Osteocyte (in vitro differentiated cells): ENCODE results near the gene CASKIN2. TPM values are rescaled to one million over a fixed set of nuclear protein-coding genes. Genes with fewer than 3 reads are reported as not detected.

Experiments used
- DNase-seq: peaks from one replicate; pipeline ENCODE4 v3.0.0; 2021; ENCODE audit warnings: mixed read lengths; ENCODE audit not compliant: unreplicated experiment; ENCODE audit errors: extremely low spot score
- H3K27ac Mint-ChIP-seq: one replicate; pipeline ENCODE4 v1.8.0; 2021; ENCODE audit warnings: mild to moderate bottlenecking, mixed read lengths; ENCODE audit not compliant: unreplicated experiment
- H3K27me3 Mint-ChIP-seq: one replicate; pipeline ENCODE4 v1.8.0; 2021; ENCODE audit warnings: mixed read lengths; ENCODE audit not compliant: unreplicated experiment
- H3K36me3 Mint-ChIP-seq: one replicate; pipeline ENCODE4 v1.8.0; 2021; ENCODE audit warnings: mixed read lengths; ENCODE audit not compliant: unreplicated experiment
- H3K4me1 Mint-ChIP-seq: one replicate; pipeline ENCODE4 v1.8.0; 2021; ENCODE audit warnings: mixed read lengths; ENCODE audit not compliant: unreplicated experiment
- H3K4me3 Mint-ChIP-seq: one replicate; pipeline ENCODE4 v1.8.0; 2021; ENCODE audit warnings: mild to moderate bottlenecking, moderate library complexity, mixed read lengths; ENCODE audit not compliant: unreplicated experiment
- H3K9me3 Mint-ChIP-seq: one replicate; pipeline ENCODE4 v1.8.0; 2021; ENCODE audit warnings: mixed read lengths; ENCODE audit not compliant: unreplicated experiment
- CTCF ChIP-seq: fragments of 200-600 bp; sonication (generic); IDR thresholded peaks from 2 replicates; pipeline ENCODE4 v1.5.0; 2021; ENCODE audit warnings: antibody characterized with exemption, mild to moderate bottlenecking, moderate library complexity
- total RNA-seq: library from RNA; stranded (reverse); gene quantifications from 2 replicates; pipeline ENCODE4 v1.2.1, GENCODE V29; 2021

Gene CASKIN2
- total RNA-seq, 1 donor from 2014 or later = 28.1 TPM

- TF ChIP-seq CTCF = no peak
- Mint-ChIP-seq H3K4me3 (no peak overlapping the region), H3K27ac (no peak overlapping the region), H3K4me1 (no peaks in the 10 kb centered on the region), H3K9me3 (no peaks in the 10 kb centered on the region), H3K36me3 (peaks cover 10% of the 10 kb centered on the region), H3K27me3 (no peaks in the 10 kb centered on the region)
- no peak for DNase-seq
Measured at GRCh38 chr17:75498726-75499213, 16.6 kb downstream of the CASKIN2 start.

DNA sequence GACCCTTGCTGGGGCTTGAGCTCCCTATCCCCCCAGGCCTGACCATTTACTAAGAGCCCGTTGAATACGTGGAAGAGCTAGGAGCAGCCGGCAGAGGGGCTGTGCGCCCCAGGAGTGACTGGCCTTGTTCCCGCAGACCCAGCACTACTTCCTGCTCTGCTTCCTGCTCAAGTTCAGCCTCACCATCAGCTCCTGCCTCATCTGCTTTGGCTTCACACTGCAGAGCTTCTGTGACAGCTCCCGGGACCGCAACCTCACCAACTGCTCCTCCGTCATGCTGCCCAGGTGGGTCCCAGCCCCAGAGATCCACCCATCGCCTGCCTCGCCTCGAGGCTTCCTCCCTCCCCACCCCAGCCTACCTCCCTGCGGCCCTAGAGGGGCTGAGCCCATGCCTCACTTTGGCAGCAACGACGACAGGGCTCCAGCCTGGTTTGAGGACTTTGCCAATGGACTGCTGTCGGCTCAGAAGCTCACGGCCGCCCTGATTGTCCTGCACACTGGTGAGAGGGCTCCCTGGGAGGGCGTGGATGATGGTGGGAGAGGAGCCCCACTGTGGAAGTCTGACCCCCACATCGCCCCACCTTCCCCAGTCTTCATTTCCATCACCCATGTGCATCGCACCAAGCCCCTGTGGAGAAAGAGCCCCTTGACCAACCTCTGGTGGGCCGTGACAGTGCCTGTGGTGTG, 17.2 kb downstream of the CASKIN2 start:
- H3K36me3 Mint-ChIP-seq = peaks cover 10% of the 10 kb centered on the region

GRCh38 chr17:75496005-75496404, 19.3 kb downstream of the CASKIN2 start:
- peaks cover 16% of the 10 kb centered on the region for H3K36me3 Mint-ChIP-seq
- H3K27ac Mint-ChIP-seq = no peak overlapping the region
- no peaks in the 10 kb centered on the region for H3K27me3 Mint-ChIP-seq
- DNase-seq = no peak
- H3K4me3 Mint-ChIP-seq = no peak overlapping the region
- no peaks in the 10 kb centered on the region for H3K4me1 Mint-ChIP-seq
- TF ChIP-seq CTCF = no peak
- no peaks in the 10 kb centered on the region for H3K9me3 Mint-ChIP-seq

More for the DNA sequence above, 17.2 kb downstream of the CASKIN2 start:
- no peak for TF ChIP-seq CTCF
- H3K27me3 Mint-ChIP-seq = no peaks in the 10 kb centered on the region
- no peaks in the 10 kb centered on the region for H3K4me1 Mint-ChIP-seq
- no peak for DNase-seq
- no peaks in the 10 kb centered on the region for H3K9me3 Mint-ChIP-seq
- no peak overlapping the region for H3K27ac Mint-ChIP-seq
- H3K4me3 Mint-ChIP-seq = no peak overlapping the region

DNA sequence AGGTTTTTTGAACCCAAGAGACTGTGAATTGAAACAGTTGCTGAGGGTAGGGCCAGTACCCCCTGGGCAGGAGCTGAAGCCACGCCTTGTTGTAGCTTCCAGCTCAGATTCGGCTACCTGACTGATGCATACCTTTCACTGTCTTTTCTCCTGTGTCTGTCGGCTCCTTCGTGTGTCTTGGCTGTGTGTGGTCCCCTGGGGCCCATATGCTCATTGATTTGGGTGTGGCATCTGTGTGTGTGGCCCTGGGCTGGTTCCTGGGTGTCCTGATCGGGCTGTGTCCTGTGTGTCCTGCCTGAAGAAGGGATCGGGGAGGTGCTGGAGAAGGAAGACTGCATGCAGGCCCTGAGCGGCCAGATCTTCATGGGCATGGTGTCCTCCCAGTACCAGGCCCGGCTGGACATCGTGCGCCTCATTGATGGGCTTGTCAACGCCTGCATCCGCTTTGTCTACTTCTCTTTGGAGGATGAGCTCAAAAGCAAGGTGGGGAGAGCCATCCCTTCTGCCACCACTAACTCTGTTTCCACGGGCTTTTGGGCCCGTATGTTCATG, 20.9 kb downstream of the CASKIN2 start:
- Mint-ChIP-seq H3K27me3 (no peaks in the 10 kb centered on the region), H3K4me1 (no peaks in the 10 kb centered on the region), H3K4me3 (no peak overlapping the region), H3K36me3 (peaks cover 16% of the 10 kb centered on the region), H3K27ac (no peak overlapping the region), H3K9me3 (no peaks in the 10 kb centered on the region)
- no peak for DNase-seq
- TF ChIP-seq CTCF = no peak

DNA sequence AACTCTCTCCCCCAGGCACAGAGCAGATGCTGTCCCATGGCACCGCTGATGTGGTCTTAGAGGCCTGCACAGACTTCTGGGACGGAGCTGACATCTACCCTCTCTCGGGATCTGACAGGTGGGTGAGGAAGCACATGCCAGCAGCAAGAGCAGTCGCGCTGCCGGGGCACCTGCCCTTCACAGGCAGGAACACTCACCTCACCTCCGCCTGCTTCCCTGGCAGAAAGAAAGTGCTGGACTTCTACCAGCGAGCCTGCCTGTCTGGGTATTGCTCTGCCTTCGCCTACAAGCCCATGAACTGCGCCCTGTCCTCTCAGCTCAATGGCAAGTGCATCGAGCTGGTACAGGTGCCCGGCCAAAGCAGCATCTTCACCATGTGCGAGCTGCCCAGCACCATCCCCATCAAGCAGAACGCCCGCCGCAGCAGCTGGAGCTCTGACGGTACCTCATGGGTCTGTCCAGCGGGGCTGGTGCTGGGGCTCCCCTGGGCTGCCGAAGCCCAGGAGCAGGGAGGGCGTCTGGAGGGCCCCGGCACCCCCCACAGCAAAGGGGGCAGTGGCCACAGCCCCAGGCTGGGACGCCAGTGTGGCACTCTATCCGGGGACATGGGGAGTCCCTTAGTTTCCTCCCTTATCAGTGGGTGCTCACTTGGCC, 21.7 kb downstream of the CASKIN2 start:
- Mint-ChIP-seq H3K27ac (no peak overlapping the region), H3K27me3 (no peaks in the 10 kb centered on the region), H3K4me1 (no peaks in the 10 kb centered on the region), H3K4me3 (no peak overlapping the region), H3K9me3 (no peaks in the 10 kb centered on the region), H3K36me3 (peaks cover 12% of the 10 kb centered on the region)
- TF ChIP-seq CTCF = no peak
- no peak for DNase-seq
